ENCODE measurements around the gene GRB10.

DNA sequence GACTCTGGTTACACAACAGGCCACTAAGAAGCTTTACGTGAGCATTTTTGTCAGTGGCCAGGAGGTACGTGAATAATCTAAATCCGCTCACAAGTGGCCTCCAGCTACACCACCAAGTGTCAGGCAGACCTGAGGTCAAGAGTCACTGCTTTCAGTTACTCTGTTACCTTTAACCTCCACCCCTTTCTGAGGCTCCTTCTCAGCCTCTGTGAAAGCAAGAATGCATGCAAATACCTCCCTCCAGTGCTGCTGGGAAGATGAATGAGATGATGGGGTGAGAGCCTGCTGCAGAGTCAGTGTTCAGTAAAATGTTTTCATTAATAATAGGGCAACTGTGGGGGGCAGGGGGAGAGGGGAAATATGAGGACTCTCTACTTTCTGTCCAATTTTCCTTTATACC is 228.7 kb downstream of the GRB10 start:
- TF ChIP-seq, protein P1, sequence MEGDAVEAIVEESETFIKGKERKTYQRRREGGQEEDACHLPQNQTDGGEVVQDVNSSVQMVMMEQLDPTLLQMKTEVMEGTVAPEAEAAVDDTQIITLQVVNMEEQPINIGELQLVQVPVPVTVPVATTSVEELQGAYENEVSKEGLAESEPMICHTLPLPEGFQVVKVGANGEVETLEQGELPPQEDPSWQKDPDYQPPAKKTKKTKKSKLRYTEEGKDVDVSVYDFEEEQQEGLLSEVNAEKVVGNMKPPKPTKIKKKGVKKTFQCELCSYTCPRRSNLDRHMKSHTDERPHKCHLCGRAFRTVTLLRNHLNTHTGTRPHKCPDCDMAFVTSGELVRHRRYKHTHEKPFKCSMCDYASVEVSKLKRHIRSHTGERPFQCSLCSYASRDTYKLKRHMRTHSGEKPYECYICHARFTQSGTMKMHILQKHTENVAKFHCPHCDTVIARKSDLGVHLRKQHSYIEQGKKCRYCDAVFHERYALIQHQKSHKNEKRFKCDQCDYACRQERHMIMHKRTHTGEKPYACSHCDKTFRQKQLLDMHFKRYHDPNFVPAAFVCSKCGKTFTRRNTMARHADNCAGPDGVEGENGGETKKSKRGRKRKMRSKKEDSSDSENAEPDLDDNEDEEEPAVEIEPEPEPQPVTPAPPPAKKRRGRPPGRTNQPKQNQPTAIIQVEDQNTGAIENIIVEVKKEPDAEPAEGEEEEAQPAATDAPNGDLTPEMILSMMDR (IDR thresholded peaks at IDR 0.05): no peak
- TF ChIP-seq POLR2AphosphoS5 (IDR thresholded peaks at IDR 0.05; ENCODE audit: low read depth, low read length) (no peak), TCF7L2 (IDR thresholded peaks at IDR 0.05; ENCODE audit: low read depth, low read length) (no peak), SIN3A (IDR thresholded peaks at IDR 0.05; ENCODE audit: borderline replicate concordance, insufficient read depth, low read depth, low read length) (no peak)
- TF ChIP-seq, protein P2, sequence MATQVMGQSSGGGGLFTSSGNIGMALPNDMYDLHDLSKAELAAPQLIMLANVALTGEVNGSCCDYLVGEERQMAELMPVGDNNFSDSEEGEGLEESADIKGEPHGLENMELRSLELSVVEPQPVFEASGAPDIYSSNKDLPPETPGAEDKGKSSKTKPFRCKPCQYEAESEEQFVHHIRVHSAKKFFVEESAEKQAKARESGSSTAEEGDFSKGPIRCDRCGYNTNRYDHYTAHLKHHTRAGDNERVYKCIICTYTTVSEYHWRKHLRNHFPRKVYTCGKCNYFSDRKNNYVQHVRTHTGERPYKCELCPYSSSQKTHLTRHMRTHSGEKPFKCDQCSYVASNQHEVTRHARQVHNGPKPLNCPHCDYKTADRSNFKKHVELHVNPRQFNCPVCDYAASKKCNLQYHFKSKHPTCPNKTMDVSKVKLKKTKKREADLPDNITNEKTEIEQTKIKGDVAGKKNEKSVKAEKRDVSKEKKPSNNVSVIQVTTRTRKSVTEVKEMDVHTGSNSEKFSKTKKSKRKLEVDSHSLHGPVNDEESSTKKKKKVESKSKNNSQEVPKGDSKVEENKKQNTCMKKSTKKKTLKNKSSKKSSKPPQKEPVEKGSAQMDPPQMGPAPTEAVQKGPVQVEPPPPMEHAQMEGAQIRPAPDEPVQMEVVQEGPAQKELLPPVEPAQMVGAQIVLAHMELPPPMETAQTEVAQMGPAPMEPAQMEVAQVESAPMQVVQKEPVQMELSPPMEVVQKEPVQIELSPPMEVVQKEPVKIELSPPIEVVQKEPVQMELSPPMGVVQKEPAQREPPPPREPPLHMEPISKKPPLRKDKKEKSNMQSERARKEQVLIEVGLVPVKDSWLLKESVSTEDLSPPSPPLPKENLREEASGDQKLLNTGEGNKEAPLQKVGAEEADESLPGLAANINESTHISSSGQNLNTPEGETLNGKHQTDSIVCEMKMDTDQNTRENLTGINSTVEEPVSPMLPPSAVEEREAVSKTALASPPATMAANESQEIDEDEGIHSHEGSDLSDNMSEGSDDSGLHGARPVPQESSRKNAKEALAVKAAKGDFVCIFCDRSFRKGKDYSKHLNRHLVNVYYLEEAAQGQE (IDR thresholded peaks at IDR 0.05; ENCODE audit: insufficient read depth in 1 of 2, low read depth in 2 of 2, low read length in 1 of 2): no peak
